ENCODE results near the gene CCDC186. TPM values are rescaled to one million over a fixed set of nuclear protein-coding genes. Genes with fewer than 3 reads are reported as not detected.

Gene CCDC186
- total RNA-seq, 1 donor from 2014 or later: 28.8 TPM

DNA sequence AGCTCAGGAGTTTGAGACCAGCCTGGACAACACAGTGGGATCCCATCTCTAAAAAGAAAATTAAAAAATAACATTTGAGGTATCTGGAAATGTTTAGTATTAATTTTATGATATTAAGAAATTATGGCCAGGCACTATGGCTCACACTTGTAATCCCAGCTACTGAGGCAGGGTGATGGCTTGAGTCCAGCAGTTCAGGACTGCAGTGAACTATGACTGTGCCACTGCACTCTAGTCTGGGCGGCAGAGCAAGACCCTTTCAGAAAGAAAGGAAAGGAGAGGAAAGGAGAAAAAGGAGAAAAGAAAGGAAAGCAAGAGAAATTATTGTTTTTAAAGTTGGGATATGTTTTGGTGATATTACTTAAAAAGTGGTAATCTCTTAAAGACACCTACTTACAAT lies 2.5 kb upstream of the CCDC186 start:
- H3K9me3 ChIP-seq (ENCODE audit: insufficient read depth, low read depth, low read length): no peaks in the 10 kb centered on the region
- DNase-seq (ENCODE audit: low read depth): no peak
- no peak overlapping the region for H3K9ac ChIP-seq (ENCODE audit: low read length)
- Mint-ChIP-seq H3K27ac (ENCODE audit: unreplicated experiment) (no peak overlapping the region), H3K9me3 (ENCODE audit: unreplicated experiment) (peaks cover 4% of the 10 kb centered on the region), H3K27me3 (ENCODE audit: low read depth, unreplicated experiment) (peaks cover 7% of the 10 kb centered on the region), H3K36me3 (ENCODE audit: low read depth, unreplicated experiment) (peaks cover 2% of the 10 kb centered on the region), H3K4me1 (ENCODE audit: low read depth, unreplicated experiment) (no peaks in the 10 kb centered on the region), H3K4me3 (ENCODE audit: unreplicated experiment) (no peak overlapping the region)
- H3K4me3 ChIP-seq (ENCODE audit: insufficient read depth, low read depth, low read length): no peak overlapping the region
- H2AFZ ChIP-seq (ENCODE audit: low read depth, low read length): no peak overlapping the region
- H3K27ac ChIP-seq (ENCODE audit: low read depth, low read length): no peak overlapping the region
- H3K27me3 ChIP-seq (ENCODE audit: insufficient read depth, low read length): peaks cover 3% of the 10 kb centered on the region
- no peaks in the 10 kb centered on the region for H3K36me3 ChIP-seq (ENCODE audit: insufficient read depth, low read length)
- peaks cover 16% of the 10 kb centered on the region for H4K20me1 ChIP-seq (ENCODE audit: insufficient read depth, low read length)
- TF ChIP-seq, protein P1, sequence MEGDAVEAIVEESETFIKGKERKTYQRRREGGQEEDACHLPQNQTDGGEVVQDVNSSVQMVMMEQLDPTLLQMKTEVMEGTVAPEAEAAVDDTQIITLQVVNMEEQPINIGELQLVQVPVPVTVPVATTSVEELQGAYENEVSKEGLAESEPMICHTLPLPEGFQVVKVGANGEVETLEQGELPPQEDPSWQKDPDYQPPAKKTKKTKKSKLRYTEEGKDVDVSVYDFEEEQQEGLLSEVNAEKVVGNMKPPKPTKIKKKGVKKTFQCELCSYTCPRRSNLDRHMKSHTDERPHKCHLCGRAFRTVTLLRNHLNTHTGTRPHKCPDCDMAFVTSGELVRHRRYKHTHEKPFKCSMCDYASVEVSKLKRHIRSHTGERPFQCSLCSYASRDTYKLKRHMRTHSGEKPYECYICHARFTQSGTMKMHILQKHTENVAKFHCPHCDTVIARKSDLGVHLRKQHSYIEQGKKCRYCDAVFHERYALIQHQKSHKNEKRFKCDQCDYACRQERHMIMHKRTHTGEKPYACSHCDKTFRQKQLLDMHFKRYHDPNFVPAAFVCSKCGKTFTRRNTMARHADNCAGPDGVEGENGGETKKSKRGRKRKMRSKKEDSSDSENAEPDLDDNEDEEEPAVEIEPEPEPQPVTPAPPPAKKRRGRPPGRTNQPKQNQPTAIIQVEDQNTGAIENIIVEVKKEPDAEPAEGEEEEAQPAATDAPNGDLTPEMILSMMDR (IDR thresholded peaks at IDR 0.05; ENCODE audit: insufficient read depth, low read depth, low read length): no peak
- no peak for TF ChIP-seq EZH2 (IDR thresholded peaks at IDR 0.05; ENCODE audit: insufficient read depth, low read length)
- peaks cover 12% of the 10 kb centered on the region for H3K4me1 ChIP-seq (ENCODE audit: insufficient read depth, low read length)
- FAIRE-seq: no peak
- H3K4me2 ChIP-seq (ENCODE audit: low read length): no peak overlapping the region
- peaks cover 25% of the 10 kb centered on the region for H3K79me2 ChIP-seq (ENCODE audit: insufficient read depth, low read length)

DNA sequence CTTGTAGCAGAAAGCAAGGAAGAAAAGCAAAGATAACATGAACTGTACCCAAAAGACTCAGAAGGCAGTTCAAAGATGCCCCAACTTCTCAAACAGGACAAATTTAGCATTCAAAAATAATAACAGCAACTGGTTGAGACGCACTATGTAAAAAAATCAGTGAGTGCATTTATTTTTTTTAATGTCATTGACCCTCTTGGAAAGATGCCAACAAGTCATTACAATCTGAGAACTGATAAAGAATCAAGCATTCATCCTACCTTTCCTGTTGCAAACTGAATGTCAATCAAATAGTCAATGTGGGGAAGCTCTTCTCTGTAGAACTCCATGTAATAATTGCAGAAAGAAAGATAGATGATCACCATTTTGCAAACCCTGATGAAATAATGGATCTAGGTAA lies 1.7 kb upstream of the CCDC186 start:
- TF ChIP-seq EZH2 (IDR thresholded peaks at IDR 0.05; ENCODE audit: insufficient read depth, low read length): no peak
- TF ChIP-seq, protein P1 (IDR thresholded peaks at IDR 0.05; ENCODE audit: insufficient read depth, low read depth, low read length): no peak
- DNase-seq (ENCODE audit: low read depth): no peak
- Mint-ChIP-seq H3K36me3 (ENCODE audit: low read depth, unreplicated experiment) (peaks cover 2% of the 10 kb centered on the region), H3K27ac (ENCODE audit: unreplicated experiment) (no peak overlapping the region), H3K4me3 (ENCODE audit: unreplicated experiment) (no peak overlapping the region), H3K4me1 (ENCODE audit: low read depth, unreplicated experiment) (no peaks in the 10 kb centered on the region), H3K27me3 (ENCODE audit: low read depth, unreplicated experiment) (peaks cover 7% of the 10 kb centered on the region), H3K9me3 (ENCODE audit: unreplicated experiment) (peaks cover 2% of the 10 kb centered on the region)
- Histone ChIP-seq H3K4me3 (ENCODE audit: insufficient read depth, low read depth, low read length) (no peak overlapping the region), H3K27me3 (ENCODE audit: insufficient read depth, low read length) (peaks cover 3% of the 10 kb centered on the region), H2AFZ (ENCODE audit: low read depth, low read length) (no peak overlapping the region), H3K27ac (ENCODE audit: low read depth, low read length) (no peak overlapping the region), H3K9me3 (ENCODE audit: insufficient read depth, low read depth, low read length) (no peaks in the 10 kb centered on the region), H3K36me3 (ENCODE audit: insufficient read depth, low read length) (no peaks in the 10 kb centered on the region), H3K79me2 (ENCODE audit: insufficient read depth, low read length) (peaks cover 33% of the 10 kb centered on the region), H3K4me1 (ENCODE audit: insufficient read depth, low read length) (peaks cover 12% of the 10 kb centered on the region), H3K4me2 (ENCODE audit: low read length) (no peak overlapping the region), H3K9ac (ENCODE audit: low read length) (no peak overlapping the region), H4K20me1 (ENCODE audit: insufficient read depth, low read length) (peaks cover 18% of the 10 kb centered on the region)
- no peak for FAIRE-seq

DNA sequence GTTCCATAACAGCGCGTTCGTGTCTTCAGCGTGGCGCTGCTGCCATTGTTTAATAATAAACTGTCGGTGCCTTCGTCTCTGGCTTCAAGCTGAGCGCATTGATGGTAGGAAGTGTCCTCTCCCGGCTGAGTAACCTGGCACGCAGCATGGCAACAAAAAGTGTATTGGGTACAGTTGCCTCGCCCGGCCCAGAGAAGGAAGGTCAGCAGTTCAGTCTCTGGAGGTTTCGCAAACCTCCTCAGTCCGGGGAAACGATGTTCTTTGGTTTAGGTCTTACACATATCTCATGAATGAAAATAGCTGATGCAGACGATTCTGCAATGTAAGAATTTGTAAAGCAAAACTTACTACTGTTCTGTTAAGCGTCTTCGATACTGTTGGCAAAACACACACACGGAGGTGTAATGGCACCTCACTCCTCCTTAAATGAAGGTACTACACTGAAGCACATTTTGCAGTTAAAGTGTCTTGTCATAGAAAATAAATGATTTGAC lies 739 bp upstream of the CCDC186 start:
- Histone ChIP-seq H3K27me3 (ENCODE audit: insufficient read depth, low read length) (peaks cover 3% of the 10 kb centered on the region), H3K27ac (ENCODE audit: low read depth, low read length) (no peak overlapping the region), H3K36me3 (ENCODE audit: insufficient read depth, low read length) (no peaks in the 10 kb centered on the region), H4K20me1 (ENCODE audit: insufficient read depth, low read length) (peaks cover 25% of the 10 kb centered on the region), H3K4me2 (ENCODE audit: low read length) (peak overlapping the region; percentile 91), H3K9ac (ENCODE audit: low read length) (peak overlapping the region; percentile 99), H3K4me1 (ENCODE audit: insufficient read depth, low read length) (peaks cover 12% of the 10 kb centered on the region), H3K9me3 (ENCODE audit: insufficient read depth, low read depth, low read length) (no peaks in the 10 kb centered on the region), H2AFZ (ENCODE audit: low read depth, low read length) (peak overlapping the region; percentile 98), H3K4me3 (ENCODE audit: insufficient read depth, low read depth, low read length) (peak overlapping the region; percentile 95), H3K79me2 (ENCODE audit: insufficient read depth, low read length) (peaks cover 43% of the 10 kb centered on the region)
- no peak for FAIRE-seq
- Mint-ChIP-seq H3K36me3 (ENCODE audit: low read depth, unreplicated experiment) (peaks cover 2% of the 10 kb centered on the region), H3K4me1 (ENCODE audit: low read depth, unreplicated experiment) (no peaks in the 10 kb centered on the region), H3K4me3 (ENCODE audit: unreplicated experiment) (peak overlapping the region; percentile 91), H3K9me3 (ENCODE audit: unreplicated experiment) (no peaks in the 10 kb centered on the region), H3K27ac (ENCODE audit: unreplicated experiment) (peak overlapping the region; percentile 78), H3K27me3 (ENCODE audit: low read depth, unreplicated experiment) (peaks cover 7% of the 10 kb centered on the region)
- peak; percentile 9 for DNase-seq (ENCODE audit: low read depth)
- TF ChIP-seq, protein P1 (IDR thresholded peaks at IDR 0.05; ENCODE audit: insufficient read depth, low read depth, low read length): no peak
- TF ChIP-seq EZH2 (IDR thresholded peaks at IDR 0.05; ENCODE audit: insufficient read depth, low read length): no peak
